Loucy (cell line): Measurements from ENCODE around the gene TOPBP1.

Source experiments
- H2AFZ ChIP-seq: fragments of 200-600 bp; sonication (generic); 2 replicates; pipeline ENCODE4 v1.6.0; 2016; ENCODE audit warnings: antibody characterized with exemption, mild to moderate bottlenecking, low read length, moderate library complexity
- H3F3A ChIP-seq: fragments of 200-600 bp; 2 replicates; pipeline ENCODE4 v1.6.0; 2016; ENCODE audit warnings: antibody characterized with exemption, low read depth, mild to moderate bottlenecking
- H3K27me3 ChIP-seq: fragments of 200-600 bp; sonication (generic); 2 replicates; pipeline ENCODE4 v1.6.1; 2014; ENCODE audit warnings: low read length, mild to moderate bottlenecking; ENCODE audit not compliant: insufficient read depth, poor library complexity, severe bottlenecking
- H3K36me3 ChIP-seq: fragments of 200-600 bp; sonication (generic); 2 replicates; pipeline ENCODE4 v1.6.1; 2016; ENCODE audit warnings: low read length; ENCODE audit not compliant: insufficient read depth
- H3K4me1 ChIP-seq: fragments of 200-600 bp; sonication (generic); 2 replicates; pipeline ENCODE4 v1.5.1; 2014; ENCODE audit warnings: low read length, mild to moderate bottlenecking; ENCODE audit not compliant: insufficient read depth, poor library complexity, severe bottlenecking
- H3K4me2 ChIP-seq: fragments of 200-600 bp; sonication (generic); 2 replicates; pipeline ENCODE4 v1.6.0; 2014; ENCODE audit warnings: antibody characterized with exemption, low read length, low read depth, mild to moderate bottlenecking; ENCODE audit not compliant: poor library complexity, severe bottlenecking
- H3K4me3 ChIP-seq: fragments of 200-600 bp; sonication (generic); 2 replicates; pipeline ENCODE4 v1.5.1; 2014; ENCODE audit warnings: low read length, mild to moderate bottlenecking, mixed read lengths; ENCODE audit not compliant: poor library complexity, severe bottlenecking
- H3K79me2 ChIP-seq: fragments of 200-600 bp; sonication (generic); 2 replicates; pipeline ENCODE4 v1.6.1; 2014; ENCODE audit warnings: low read length; ENCODE audit not compliant: insufficient read depth
- H3K9ac ChIP-seq: fragments of 200-600 bp; sonication (generic); 2 replicates; pipeline ENCODE4 v1.6.0; 2014; ENCODE audit warnings: mild to moderate bottlenecking, low read depth, low read length, moderate library complexity; ENCODE audit not compliant: poor library complexity, severe bottlenecking
- H3K9me2 ChIP-seq: fragments of 200-600 bp; sonication (generic); replicated peaks from 2 replicates; pipeline ENCODE4 v1.6.1; 2016; ENCODE audit warnings: low read depth, low read length, mixed read lengths
- H3K9me3 ChIP-seq: fragments of 200-600 bp; sonication (generic); 2 replicates; pipeline ENCODE4 v1.6.1; 2014; ENCODE audit warnings: mild to moderate bottlenecking, antibody characterized with exemption, low read length, low read depth; ENCODE audit not compliant: insufficient read depth
- H4K20me1 ChIP-seq: fragments of 200-600 bp; sonication (generic); 2 replicates; pipeline ENCODE4 v1.6.0; 2014; ENCODE audit warnings: antibody characterized with exemption, low read length, mild to moderate bottlenecking; ENCODE audit not compliant: insufficient read depth, poor library complexity, severe bottlenecking
- EZH2phosphoT487 ChIP-seq: fragments of 200-600 bp; IDR thresholded peaks from 2 replicates; pipeline ENCODE4 v1.6.1; 2018; ENCODE audit warnings: antibody characterized with exemption, mild to moderate bottlenecking, moderate library complexity, borderline replicate concordance
- TF ChIP-seq, protein P1 (sequence below): fragments of 200-600 bp; sonication (generic); conservative IDR thresholded peaks from 2 replicates; pipeline ENCODE4 v1.5.1; 2014; ENCODE audit warnings: mild to moderate bottlenecking, antibody characterized with exemption, low read length

TOPBP1 gene

DNA sequence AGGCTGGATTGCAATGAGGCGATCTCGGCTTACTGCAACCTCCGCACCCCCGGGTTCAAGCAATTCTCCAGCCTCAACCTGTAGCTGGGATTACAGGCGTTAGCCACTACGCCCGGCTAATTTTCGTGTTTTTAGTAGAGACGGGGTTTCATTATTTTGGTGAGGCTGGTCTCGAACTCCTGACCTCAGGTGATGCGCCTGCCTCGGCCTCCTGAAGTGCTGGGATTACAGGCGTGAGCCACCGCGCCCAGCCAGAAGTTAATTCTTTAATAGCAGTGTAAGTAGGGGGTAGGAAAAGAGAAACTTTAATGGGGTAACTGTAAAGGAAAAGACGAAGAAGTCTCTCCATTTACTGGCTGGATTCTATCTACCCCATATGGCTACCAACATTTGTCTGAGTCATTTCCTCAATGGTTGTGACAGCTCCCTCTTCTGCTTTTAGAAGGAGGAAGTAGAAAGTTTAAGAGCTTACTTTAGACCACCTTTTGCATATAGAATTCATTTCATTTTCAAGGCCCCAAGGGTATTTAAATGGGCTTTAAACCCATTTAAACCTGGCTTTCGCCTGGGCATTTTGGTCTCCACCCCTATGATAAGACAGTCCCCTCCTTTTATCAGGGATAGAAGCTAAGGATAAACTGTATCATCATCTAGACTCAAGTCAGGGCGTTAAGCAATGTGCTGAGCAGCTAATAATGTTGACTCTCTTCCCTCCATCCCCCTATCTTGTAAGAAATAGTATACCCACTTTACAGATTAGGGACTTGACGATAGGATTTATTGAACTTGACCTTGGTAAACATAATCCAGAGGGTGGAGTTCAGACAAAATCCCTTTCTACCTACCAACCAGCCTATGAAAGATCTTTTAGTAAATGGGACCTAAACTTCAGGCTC is 89.3 kb downstream of the TOPBP1 start:
- Histone ChIP-seq H3K4me3 (peak overlapping the region; percentile 79), H3K4me2 (peak overlapping the region; percentile 85), H4K20me1 (peaks cover 24% of the 10 kb centered on the region), H3K9me2 (no peaks in the 10 kb centered on the region), H3K79me2 (peaks cover 31% of the 10 kb centered on the region), H3K36me3 (peaks cover 9% of the 10 kb centered on the region), H3K4me1 (peaks cover 40% of the 10 kb centered on the region), H3K27me3 (no peaks in the 10 kb centered on the region), H3F3A (peaks cover 13% of the 10 kb centered on the region), H2AFZ (peak overlapping the region; percentile 32; the same call in 1 of the 2 replicates), H3K9me3 (no peaks in the 10 kb centered on the region), H3K9ac (peak overlapping the region; percentile 84)
- TF ChIP-seq, protein P1, sequence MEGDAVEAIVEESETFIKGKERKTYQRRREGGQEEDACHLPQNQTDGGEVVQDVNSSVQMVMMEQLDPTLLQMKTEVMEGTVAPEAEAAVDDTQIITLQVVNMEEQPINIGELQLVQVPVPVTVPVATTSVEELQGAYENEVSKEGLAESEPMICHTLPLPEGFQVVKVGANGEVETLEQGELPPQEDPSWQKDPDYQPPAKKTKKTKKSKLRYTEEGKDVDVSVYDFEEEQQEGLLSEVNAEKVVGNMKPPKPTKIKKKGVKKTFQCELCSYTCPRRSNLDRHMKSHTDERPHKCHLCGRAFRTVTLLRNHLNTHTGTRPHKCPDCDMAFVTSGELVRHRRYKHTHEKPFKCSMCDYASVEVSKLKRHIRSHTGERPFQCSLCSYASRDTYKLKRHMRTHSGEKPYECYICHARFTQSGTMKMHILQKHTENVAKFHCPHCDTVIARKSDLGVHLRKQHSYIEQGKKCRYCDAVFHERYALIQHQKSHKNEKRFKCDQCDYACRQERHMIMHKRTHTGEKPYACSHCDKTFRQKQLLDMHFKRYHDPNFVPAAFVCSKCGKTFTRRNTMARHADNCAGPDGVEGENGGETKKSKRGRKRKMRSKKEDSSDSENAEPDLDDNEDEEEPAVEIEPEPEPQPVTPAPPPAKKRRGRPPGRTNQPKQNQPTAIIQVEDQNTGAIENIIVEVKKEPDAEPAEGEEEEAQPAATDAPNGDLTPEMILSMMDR = no peak
- no peak for TF ChIP-seq EZH2phosphoT487

DNA sequence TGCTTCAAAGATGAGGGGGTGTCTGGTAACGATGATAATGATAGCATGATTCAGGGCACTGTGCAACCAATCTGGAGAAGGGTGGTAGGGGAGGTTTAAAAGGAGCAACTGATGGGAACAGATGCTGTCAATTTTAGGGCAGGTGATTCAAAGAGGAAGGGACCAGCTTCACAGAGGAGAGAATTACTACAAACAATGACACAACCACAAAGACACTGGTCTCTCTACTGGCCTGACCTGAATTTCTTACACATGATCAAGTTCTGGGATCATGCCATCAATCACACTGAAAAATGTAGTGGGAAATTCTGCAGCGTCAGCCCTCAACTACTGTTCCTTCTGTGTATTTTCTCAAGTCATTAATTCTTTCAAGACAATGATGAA is 90.8 kb downstream of the TOPBP1 start:
- Histone ChIP-seq H3K9ac (no peak overlapping the region), H3K36me3 (peaks cover 2% of the 10 kb centered on the region; the same call in 1 of the 2 replicates), H4K20me1 (peaks cover 16% of the 10 kb centered on the region), H3K9me2 (no peaks in the 10 kb centered on the region), H3K79me2 (peaks cover 16% of the 10 kb centered on the region), H3K4me3 (no peak overlapping the region), H3K27me3 (no peaks in the 10 kb centered on the region), H3K4me2 (no peak overlapping the region), H3F3A (peaks cover 13% of the 10 kb centered on the region), H3K9me3 (no peaks in the 10 kb centered on the region), H3K4me1 (peaks cover 34% of the 10 kb centered on the region), H2AFZ (no peak overlapping the region)
- TF ChIP-seq, protein P1 = no peak

DNA sequence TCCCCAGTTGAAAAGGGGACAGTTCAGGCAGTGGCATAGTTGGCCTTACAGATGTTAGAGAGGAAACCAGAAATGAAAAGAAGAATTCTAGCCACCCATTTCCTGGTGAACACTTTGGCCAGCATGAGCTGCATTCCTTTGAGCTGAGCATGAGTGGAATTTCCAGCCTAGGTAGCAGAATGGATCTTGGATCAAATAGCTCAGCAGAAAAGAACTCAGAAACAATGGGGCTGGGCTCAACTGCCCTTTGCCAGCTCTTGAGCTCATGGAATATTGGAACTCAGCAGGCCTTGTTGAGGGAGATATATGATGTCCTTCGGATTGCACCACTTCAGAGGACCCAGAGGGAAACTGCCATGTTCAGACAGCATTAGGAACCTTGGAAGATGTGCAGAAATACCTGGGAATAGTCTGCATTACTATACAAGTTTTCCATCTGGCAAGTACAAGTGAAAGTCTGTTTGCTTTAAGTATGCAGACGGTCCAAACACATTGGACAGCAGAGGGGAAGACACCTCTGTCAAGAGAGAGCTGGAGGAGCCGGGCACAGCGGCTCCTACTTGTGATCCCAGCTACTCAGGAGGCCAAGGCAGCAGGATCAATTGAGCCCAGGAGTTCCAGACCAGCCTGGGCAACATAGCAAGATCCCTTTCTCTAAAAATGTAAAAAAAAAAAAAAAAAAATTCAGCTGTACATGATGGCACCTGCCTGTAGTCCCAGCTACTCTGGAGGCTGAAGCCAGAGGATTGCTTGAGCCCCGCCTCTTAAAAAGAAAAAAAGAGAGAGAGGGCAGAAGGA is 91.4 kb downstream of the TOPBP1 start:
- H3K9me2 ChIP-seq = no peaks in the 10 kb centered on the region
- H3K4me3 ChIP-seq = no peak overlapping the region
- TF ChIP-seq, protein P1 = no peak
- TF ChIP-seq EZH2phosphoT487 = no peak
- no peaks in the 10 kb centered on the region for H3K9me3 ChIP-seq
- H3K4me1 ChIP-seq = peaks cover 28% of the 10 kb centered on the region
- peaks cover 10% of the 10 kb centered on the region for H4K20me1 ChIP-seq
- H2AFZ ChIP-seq = no peak overlapping the region
- H3K4me2 ChIP-seq = no peak overlapping the region
- peaks cover 13% of the 10 kb centered on the region for H3F3A ChIP-seq
- H3K9ac ChIP-seq = no peak overlapping the region
- H3K36me3 ChIP-seq = no peaks in the 10 kb centered on the region
- H3K79me2 ChIP-seq = peaks cover 11% of the 10 kb centered on the region
- H3K27me3 ChIP-seq = no peaks in the 10 kb centered on the region
